ENCODE measurements around the gene ADAMTS6. TPM values are rescaled to one million over a fixed set of nuclear protein-coding genes. Genes with fewer than 3 reads are reported as not detected.

ADAMTS6 gene
- total RNA-seq, 1 donor from 2014 or later: 1.5 TPM

DNA sequence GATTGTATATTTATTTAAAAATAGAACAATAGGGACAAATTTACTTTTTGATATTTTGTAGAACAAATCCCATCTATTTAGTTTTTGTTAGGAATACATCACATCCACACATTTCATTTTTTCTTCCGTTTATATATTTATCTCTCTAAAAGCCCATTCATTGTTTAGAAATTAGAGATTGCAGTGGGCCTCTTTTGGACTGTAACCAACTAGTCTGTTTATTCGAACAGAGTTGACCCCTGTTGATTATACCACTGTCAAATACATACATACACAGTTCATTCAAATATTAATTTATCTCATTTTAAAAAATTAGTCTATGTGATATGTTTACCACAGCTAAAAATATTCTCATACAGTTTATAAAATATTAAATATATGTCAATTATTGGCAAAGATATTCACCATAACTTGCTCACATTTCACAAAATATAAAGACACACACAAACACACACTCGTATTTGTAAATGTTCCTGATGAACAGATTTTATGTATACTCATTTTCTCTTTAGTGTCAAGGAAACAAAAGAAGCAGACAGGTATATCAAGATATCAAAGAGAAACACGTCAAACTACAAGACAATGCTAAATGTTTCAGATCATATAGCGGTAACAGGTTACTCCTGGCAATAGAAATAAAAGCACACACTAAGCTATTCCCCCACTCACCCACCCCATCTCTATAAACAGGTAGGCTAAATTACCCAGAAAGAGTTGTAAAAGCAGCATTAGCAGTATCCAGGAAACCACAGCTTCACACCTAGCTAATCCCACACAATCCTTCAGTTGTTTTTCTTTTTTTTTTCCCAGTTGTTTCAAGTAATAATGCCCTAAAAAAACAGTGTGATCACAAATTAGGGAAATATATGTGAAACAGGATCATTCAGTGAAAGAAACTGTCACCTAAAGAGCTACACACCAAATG is 283.9 kb downstream of the ADAMTS6 start:
- Histone ChIP-seq H3K4me3 (no peak overlapping the region), H3K27ac (replicated peaks) (no peak overlapping the region), H3K9me3 (replicated peaks) (no peaks in the 10 kb centered on the region), H3K4me1 (no peaks in the 10 kb centered on the region), H3K27me3 (ENCODE audit: low read depth) (no peaks in the 10 kb centered on the region), H3K36me3 (no peaks in the 10 kb centered on the region)
- TF ChIP-seq, protein P1, sequence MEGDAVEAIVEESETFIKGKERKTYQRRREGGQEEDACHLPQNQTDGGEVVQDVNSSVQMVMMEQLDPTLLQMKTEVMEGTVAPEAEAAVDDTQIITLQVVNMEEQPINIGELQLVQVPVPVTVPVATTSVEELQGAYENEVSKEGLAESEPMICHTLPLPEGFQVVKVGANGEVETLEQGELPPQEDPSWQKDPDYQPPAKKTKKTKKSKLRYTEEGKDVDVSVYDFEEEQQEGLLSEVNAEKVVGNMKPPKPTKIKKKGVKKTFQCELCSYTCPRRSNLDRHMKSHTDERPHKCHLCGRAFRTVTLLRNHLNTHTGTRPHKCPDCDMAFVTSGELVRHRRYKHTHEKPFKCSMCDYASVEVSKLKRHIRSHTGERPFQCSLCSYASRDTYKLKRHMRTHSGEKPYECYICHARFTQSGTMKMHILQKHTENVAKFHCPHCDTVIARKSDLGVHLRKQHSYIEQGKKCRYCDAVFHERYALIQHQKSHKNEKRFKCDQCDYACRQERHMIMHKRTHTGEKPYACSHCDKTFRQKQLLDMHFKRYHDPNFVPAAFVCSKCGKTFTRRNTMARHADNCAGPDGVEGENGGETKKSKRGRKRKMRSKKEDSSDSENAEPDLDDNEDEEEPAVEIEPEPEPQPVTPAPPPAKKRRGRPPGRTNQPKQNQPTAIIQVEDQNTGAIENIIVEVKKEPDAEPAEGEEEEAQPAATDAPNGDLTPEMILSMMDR (IDR thresholded peaks at IDR 0.05; ENCODE audit: borderline replicate concordance): no peak
- intact Hi-C loops (cut with micrococcal nuclease): no loop called here
- no peak for DNase-seq

DNA sequence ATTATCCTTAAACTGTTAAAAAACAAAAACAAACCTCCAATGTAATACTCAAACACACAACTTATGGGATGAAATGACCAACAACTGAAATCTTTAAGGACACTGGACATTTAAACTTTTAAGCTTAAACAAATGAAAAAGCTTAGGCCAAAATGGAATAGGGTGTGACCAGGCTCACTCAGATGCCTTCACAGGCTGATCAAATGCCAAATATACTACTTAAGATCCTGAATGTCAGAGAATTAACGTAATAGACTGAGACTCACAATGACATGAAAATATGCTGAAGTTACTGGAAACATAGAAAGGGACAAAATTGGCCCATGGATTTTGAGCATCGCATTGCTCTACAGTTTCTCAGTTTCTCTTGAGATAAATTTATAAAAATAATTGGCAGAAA is 286.8 kb downstream of the ADAMTS6 start:
- Histone ChIP-seq H3K4me3 (no peak overlapping the region), H3K9me3 (replicated peaks) (no peaks in the 10 kb centered on the region), H3K27me3 (ENCODE audit: low read depth) (no peaks in the 10 kb centered on the region), H3K36me3 (no peaks in the 10 kb centered on the region), H3K4me1 (no peaks in the 10 kb centered on the region), H3K27ac (replicated peaks) (no peak overlapping the region)
- DNase-seq: no peak
- TF ChIP-seq, protein P1 (IDR thresholded peaks at IDR 0.05; ENCODE audit: borderline replicate concordance): no peak
- intact Hi-C loops (cut with micrococcal nuclease): no loop called here

DNA sequence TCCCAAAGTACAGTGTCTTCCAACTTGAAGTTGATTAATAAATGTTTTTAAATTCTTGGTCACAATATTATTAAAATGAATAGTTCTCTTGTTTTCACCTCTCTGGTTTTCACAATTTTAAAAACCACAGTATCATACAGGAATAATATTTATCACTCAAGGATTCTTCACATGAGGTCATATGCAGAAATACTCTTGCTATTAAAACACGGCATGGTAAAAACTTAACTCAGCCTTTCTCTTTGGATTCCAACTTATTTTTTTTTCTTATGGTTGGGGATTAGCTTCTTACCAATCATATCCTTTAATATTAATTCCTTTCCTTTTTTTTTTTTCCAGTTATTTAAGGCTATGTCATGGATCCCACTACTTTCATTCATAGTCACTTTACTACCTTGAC is 289.4 kb downstream of the ADAMTS6 start:
- DNase-seq: no peak
- Histone ChIP-seq H3K4me3 (no peak overlapping the region), H3K27ac (replicated peaks) (no peak overlapping the region), H3K27me3 (ENCODE audit: low read depth) (no peaks in the 10 kb centered on the region), H3K9me3 (replicated peaks) (no peaks in the 10 kb centered on the region), H3K4me1 (no peaks in the 10 kb centered on the region), H3K36me3 (peaks cover 4% of the 10 kb centered on the region)
- TF ChIP-seq, protein P1 (IDR thresholded peaks at IDR 0.05; ENCODE audit: borderline replicate concordance): no peak
- intact Hi-C loops (cut with micrococcal nuclease): no loop called here

DNA sequence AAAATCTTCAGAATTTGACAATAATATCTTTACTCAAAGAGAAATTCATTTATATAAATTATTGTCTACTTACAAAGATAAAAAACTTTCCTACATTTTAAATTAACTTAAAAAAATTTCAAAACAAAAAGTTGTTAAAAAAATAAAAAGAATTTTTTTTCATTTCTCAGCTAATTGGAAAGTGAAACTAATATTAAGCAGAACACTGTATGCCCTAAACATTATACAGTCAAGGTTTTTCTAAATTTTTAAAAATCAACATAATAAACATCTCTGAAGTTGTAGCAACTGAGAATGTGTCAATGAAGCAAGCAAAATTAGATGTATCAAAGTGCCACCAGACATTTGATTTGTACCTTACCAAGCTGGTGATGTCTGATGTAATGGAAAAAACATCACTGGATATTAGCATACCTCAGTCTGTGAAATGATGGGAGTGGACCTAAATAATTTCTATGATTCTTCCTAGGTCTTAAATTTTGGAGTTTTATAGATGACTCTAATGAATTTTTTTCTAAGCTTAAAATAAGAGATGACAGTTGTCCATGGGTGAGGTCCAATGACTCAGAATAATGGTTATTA is 290.1 kb downstream of the ADAMTS6 start:
- intact Hi-C loops (cut with micrococcal nuclease): no loop called here
- Histone ChIP-seq H3K4me1 (no peaks in the 10 kb centered on the region), H3K4me3 (no peak overlapping the region), H3K27ac (replicated peaks) (no peak overlapping the region), H3K36me3 (peaks cover 4% of the 10 kb centered on the region), H3K9me3 (replicated peaks) (no peaks in the 10 kb centered on the region), H3K27me3 (ENCODE audit: low read depth) (no peaks in the 10 kb centered on the region)
- TF ChIP-seq, protein P1 (IDR thresholded peaks at IDR 0.05; ENCODE audit: borderline replicate concordance): no peak
- no peak for DNase-seq

DNA sequence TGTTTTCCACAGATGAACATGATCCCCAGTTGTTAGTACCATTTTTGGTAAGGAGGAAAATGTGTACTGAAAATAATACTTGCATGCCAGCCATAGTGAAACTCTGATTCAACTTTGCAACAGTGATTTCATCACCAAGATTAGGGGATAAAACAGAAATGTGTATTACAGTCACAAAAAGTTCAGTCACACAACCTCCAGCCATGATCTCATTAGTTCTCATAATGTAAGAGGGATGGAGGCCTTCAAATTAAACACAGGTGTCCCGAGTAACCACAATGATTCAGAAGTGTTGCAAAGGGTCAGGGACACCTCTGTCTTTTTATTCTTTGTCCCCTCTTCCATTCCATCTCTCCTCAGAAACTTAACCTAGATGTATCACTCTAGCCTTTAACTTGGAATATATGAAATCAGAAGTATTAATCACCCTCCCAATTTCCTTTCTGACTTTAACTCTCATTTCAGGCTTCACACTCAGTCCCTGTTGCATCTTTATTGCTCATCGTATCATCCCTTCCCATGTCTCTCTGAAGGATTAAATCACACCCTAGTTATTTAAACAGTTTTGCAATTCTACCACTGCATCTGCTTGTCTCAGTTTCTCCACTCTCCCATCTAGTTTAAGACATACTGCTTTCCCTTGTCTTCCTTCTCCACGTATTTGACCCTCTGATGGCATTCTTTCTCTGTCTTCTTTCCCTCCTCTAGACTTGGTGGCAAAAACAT is 291.2 kb downstream of the ADAMTS6 start:
- TF ChIP-seq, protein P1 (IDR thresholded peaks at IDR 0.05; ENCODE audit: borderline replicate concordance): no peak
- Histone ChIP-seq H3K27me3 (ENCODE audit: low read depth) (no peaks in the 10 kb centered on the region), H3K27ac (replicated peaks) (no peak overlapping the region), H3K4me3 (no peak overlapping the region), H3K4me1 (no peaks in the 10 kb centered on the region), H3K9me3 (replicated peaks) (no peaks in the 10 kb centered on the region), H3K36me3 (peaks cover 4% of the 10 kb centered on the region)
- intact Hi-C loops (cut with micrococcal nuclease): no loop called here
- DNase-seq: no peak

Data from left ventricle myocardium inferior (tissue), 1 donor.